Dedifferentiated amniotic fluid mesenchymal stem cell (primary cell): Measurements from ENCODE around the gene SCARF1.

Source experiments
- DNase-seq: peaks from one replicate; pipeline ENCODE4 v3.0.0-alpha.2; 2016; ENCODE audit errors: extremely low spot score

The SCARF1 gene

GRCh38 chr17:1627982-1628855 is 17.3 kb downstream of the SCARF1 start, which contains the start of gene SLC43A2:
TSS of gene SLC43A2 (minus strand) at chr17:1628834. CDS start at chr17:1627874, 960 bp downstream.
- peak; percentile 26 for DNase-seq

- DNase-seq = no peak
Measured at GRCh38 chr17:1627182-1627981, 18.1 kb downstream of the SCARF1 start.

- DNase-seq = no peak
Measured at GRCh38 chr17:1626333-1626732, 19.2 kb downstream of the SCARF1 start.

- no peak for DNase-seq
Measured at GRCh38 chr17:1625581-1625980, 20.0 kb downstream of the SCARF1 start.

- DNase-seq = no peak
Measured at GRCh38 chr17:1625053-1625452, 20.5 kb downstream of the SCARF1 start.

- no peak for DNase-seq
Measured at GRCh38 chr17:1624650-1625049, 20.9 kb downstream of the SCARF1 start.

- DNase-seq = no peak
Measured at GRCh38 chr17:1623057-1623630, 22.4 kb downstream of the SCARF1 start.

GRCh38 chr17:1621273-1621954 is 24.1 kb downstream of the SCARF1 start:
- DNase-seq = no peak

- DNase-seq = no peak
Measured at GRCh38 chr17:1620486-1620885, 25.0 kb downstream of the SCARF1 start.

GRCh38 chr17:1617620-1618174 is 27.8 kb downstream of the SCARF1 start:
- peak; percentile 34 for DNase-seq

- DNase-seq = no peak
Measured at GRCh38 chr17:1616101-1616500, 29.4 kb downstream of the SCARF1 start.

- DNase-seq = no peak
Measured at GRCh38 chr17:1612400-1612799, 33.1 kb downstream of the SCARF1 start.

GRCh38 chr17:1611715-1612114 is 33.8 kb downstream of the SCARF1 start:
- no peak for DNase-seq

GRCh38 chr17:1608676-1609075 is 36.9 kb downstream of the SCARF1 start:
- DNase-seq = no peak

GRCh38 chr17:1607971-1608320 is 37.6 kb downstream of the SCARF1 start:
- DNase-seq = no peak

- DNase-seq = no peak
Measured at GRCh38 chr17:1606352-1606985, 39.1 kb downstream of the SCARF1 start.

- no peak for DNase-seq
Measured at GRCh38 chr17:1605681-1606351, 39.7 kb downstream of the SCARF1 start.

- DNase-seq = no peak
Measured at GRCh38 chr17:1604831-1605528, 40.6 kb downstream of the SCARF1 start.

GRCh38 chr17:1601571-1601970 is 44.0 kb downstream of the SCARF1 start:
- DNase-seq = no peak
